Measurements from ENCODE around the gene SSU72. TPM values are rescaled to one million over a fixed set of nuclear protein-coding genes. Genes with fewer than 3 reads are reported as not detected.

Gene SSU72
- total RNA-seq, 2 donors from 2014 or later, result 80.4 to 90.2 TPM

DNA sequence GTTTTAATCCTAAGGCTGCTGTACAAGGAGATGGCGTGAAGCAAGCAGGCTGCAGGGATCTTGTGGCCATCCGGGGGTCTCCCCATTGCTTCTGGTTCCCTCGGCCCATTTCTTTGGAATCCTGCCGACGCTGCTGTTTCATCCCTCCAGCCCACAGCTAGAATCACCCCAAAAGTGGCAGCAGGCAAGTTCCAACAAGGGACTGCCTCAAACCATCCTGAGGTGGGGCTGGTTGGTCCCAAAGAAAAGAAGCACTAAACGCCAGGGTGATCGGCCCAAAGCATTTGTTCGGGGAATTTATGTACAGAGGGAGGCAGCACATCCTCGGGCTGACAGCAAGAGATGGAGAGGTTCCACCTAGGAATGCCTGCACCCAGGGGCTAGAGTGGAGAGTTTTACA, 36.1 kb upstream of the SSU72 start:
- TF ChIP-seq, protein P1, sequence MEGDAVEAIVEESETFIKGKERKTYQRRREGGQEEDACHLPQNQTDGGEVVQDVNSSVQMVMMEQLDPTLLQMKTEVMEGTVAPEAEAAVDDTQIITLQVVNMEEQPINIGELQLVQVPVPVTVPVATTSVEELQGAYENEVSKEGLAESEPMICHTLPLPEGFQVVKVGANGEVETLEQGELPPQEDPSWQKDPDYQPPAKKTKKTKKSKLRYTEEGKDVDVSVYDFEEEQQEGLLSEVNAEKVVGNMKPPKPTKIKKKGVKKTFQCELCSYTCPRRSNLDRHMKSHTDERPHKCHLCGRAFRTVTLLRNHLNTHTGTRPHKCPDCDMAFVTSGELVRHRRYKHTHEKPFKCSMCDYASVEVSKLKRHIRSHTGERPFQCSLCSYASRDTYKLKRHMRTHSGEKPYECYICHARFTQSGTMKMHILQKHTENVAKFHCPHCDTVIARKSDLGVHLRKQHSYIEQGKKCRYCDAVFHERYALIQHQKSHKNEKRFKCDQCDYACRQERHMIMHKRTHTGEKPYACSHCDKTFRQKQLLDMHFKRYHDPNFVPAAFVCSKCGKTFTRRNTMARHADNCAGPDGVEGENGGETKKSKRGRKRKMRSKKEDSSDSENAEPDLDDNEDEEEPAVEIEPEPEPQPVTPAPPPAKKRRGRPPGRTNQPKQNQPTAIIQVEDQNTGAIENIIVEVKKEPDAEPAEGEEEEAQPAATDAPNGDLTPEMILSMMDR (IDR thresholded peaks at IDR 0.05), result no peak
- H3K4me3 ChIP-seq, result no peak overlapping the region
- no peaks in the 10 kb centered on the region for H3K27me3 ChIP-seq (replicated peaks; ENCODE audit: insufficient read depth)
- no peak for ATAC-seq (ENCODE audit: insufficient number of reproducible peaks, low FRiP score, low read depth)
- H3K27ac ChIP-seq, result no peak overlapping the region
- peaks cover 10 to 17% of the 10 kb centered on the region in 2 donors for H3K4me1 ChIP-seq (ENCODE audit: control insufficient read depth in 1 of 2, low read depth in 2 of 2)
- no peaks in the 10 kb centered on the region for H3K9me3 ChIP-seq
- no peaks in the 10 kb centered on the region for H3K36me3 ChIP-seq
- no peak for DNase-seq (ENCODE audit: low spot score)

DNA sequence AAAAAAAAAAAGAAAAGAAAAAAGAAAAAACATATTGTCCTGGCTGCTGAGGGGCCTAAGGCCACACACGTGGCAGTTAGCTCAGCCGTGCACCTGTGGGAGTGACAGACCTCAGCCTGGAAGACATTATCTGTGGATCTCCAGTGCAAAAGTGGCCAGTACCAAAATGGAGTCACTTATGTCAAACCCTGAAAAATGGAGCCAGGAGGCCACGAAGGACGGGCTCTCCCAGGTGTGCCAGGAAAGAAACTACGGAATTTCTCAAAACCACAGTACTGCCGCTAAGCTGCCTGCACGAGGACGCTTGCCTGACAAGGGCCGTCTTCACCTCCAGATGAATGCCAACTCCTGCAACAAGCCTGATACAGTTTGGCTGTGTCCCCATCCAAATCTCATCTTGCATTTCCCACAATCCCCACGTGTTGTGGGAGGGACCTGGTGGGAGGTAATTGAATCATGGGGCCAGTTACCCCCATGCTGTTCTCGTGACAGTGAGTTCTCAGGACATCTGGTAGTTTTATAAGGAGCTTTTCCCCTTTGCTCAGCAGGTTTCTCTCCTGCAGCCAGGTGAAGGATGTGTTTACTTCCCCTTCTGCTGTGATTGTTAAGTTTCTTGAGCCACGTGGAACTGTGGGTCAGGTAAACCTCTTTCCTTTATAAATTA, 35.3 kb upstream of the SSU72 start:
- Histone ChIP-seq H3K36me3 (no peaks in the 10 kb centered on the region), H3K27ac (no peak overlapping the region), H3K4me1 (ENCODE audit: control insufficient read depth in 1 of 2, low read depth in 2 of 2) (peaks cover 10 to 17% of the 10 kb centered on the region in 2 donors), H3K4me3 (no peak overlapping the region), H3K9me3 (no peaks in the 10 kb centered on the region), H3K27me3 (replicated peaks; ENCODE audit: insufficient read depth) (no peaks in the 10 kb centered on the region)
- TF ChIP-seq, protein P1 (IDR thresholded peaks at IDR 0.05), result no peak
- ATAC-seq (ENCODE audit: insufficient number of reproducible peaks, low FRiP score, low read depth) (no peak), DNase-seq (ENCODE audit: low spot score) (no peak)

DNA sequence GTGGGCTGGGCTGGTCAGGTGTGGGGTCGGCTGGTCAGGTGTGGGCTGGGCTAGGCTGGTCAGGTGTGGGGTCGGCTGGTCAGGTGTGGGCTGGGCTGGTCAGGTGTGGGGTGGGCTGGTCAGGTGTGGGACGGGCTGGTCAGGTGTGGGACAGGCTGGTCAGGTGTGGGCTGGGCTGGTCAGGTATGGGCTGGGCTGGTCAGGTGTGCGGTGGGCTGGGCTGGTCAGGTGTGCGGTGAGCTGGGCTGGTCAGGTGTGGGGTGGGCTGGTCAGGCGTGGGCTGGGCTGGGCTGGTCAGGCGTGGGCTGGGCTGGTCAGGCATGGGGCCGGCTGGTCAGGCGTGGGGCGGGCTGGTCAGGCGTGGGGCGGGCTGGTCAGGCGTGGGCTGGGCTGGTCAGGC, 31.6 kb upstream of the SSU72 start:
- H3K36me3 ChIP-seq, result no peaks in the 10 kb centered on the region
- no peaks in the 10 kb centered on the region for H3K4me1 ChIP-seq (ENCODE audit: control insufficient read depth in 1 of 2, low read depth in 2 of 2)
- DNase-seq (ENCODE audit: low spot score), result no peak
- no peaks in the 10 kb centered on the region for H3K9me3 ChIP-seq
- no peaks in the 10 kb centered on the region for H3K27me3 ChIP-seq (replicated peaks; ENCODE audit: insufficient read depth)
- no peak overlapping the region for H3K27ac ChIP-seq
- ATAC-seq (ENCODE audit: insufficient number of reproducible peaks, low FRiP score, low read depth), result no peak
- no peak overlapping the region for H3K4me3 ChIP-seq
- TF ChIP-seq, protein P1 (IDR thresholded peaks at IDR 0.05), result no peak

GRCh38 chr1:1605724-1606123, 31.1 kb upstream of the SSU72 start:
- Histone ChIP-seq H3K27me3 (replicated peaks; ENCODE audit: insufficient read depth) (no peaks in the 10 kb centered on the region), H3K9me3 (no peaks in the 10 kb centered on the region), H3K27ac (no peak overlapping the region), H3K36me3 (no peaks in the 10 kb centered on the region), H3K4me3 (no peak overlapping the region), H3K4me1 (ENCODE audit: control insufficient read depth in 1 of 2, low read depth in 2 of 2) (peaks cover 0 to 3% of the 10 kb centered on the region in 2 donors)
- ATAC-seq (ENCODE audit: insufficient number of reproducible peaks, low FRiP score, low read depth), result no peak
- DNase-seq (ENCODE audit: low spot score), result no peak
- TF ChIP-seq, protein P1 (IDR thresholded peaks at IDR 0.05), result no peak

GRCh38 chr1:1605034-1605591, 30.4 kb upstream of the SSU72 start:
- H3K36me3 ChIP-seq, result no peaks in the 10 kb centered on the region
- H3K4me3 ChIP-seq, result no peak overlapping the region
- no peaks in the 10 kb centered on the region for H3K27me3 ChIP-seq (replicated peaks; ENCODE audit: insufficient read depth)
- TF ChIP-seq, protein P1 (IDR thresholded peaks at IDR 0.05), result no peak
- no peaks in the 10 kb centered on the region for H3K9me3 ChIP-seq
- ATAC-seq (ENCODE audit: insufficient number of reproducible peaks, low FRiP score, low read depth) (no peak), DNase-seq (ENCODE audit: low spot score) (no peak)
- H3K27ac ChIP-seq, result no peak overlapping the region
- peaks cover 0 to 8% of the 10 kb centered on the region in 2 donors for H3K4me1 ChIP-seq (ENCODE audit: control insufficient read depth in 1 of 2, low read depth in 2 of 2)
